ENCODE measurements around the gene ANTXR1.

ANTXR1 gene

DNA sequence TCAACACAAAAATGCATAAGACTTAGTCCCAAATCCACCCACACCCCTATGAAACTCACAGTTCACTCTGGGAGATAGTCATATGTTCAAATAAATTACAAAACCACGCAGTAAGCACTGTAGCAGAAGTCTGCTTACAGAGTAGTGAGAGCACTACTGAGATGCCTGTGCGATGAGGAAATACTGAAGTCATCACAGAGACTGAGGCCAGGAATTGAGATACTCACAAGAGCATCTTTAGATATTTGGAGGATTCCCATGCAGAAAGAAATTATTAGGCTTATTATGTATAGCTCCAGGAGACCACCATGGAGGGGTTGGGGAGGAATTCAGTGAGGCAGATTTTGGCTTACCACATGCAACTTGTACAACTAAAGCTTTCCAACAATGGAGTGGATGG, 82.3 kb downstream of the ANTXR1 start:
- Histone ChIP-seq H3K4me3 (ENCODE audit: control insufficient read depth in 1 of 7, extremely low read depth in 1 of 7, insufficient read depth in 4 of 7, low read depth in 2 of 7, low read length in 6 of 7) (no peak overlapping the region), H3K4me1 (ENCODE audit: control extremely low read depth in 1 of 4, control insufficient read depth in 4 of 4, insufficient read depth in 4 of 4, low read length in 3 of 4) (no peaks in the 10 kb centered on the region), H3K27ac (ENCODE audit: insufficient read depth in 1 of 2, low read depth in 1 of 2, low read length in 2 of 2, poor library complexity in 1 of 2, severe bottlenecking in 2 of 2) (no peak overlapping the region), H3K36me3 (ENCODE audit: control insufficient read depth in 4 of 4, insufficient read depth in 4 of 4, low read length in 3 of 4) (no peaks in the 10 kb centered on the region), H3K9me3 (ENCODE audit: control extremely low read depth in 1 of 5, control insufficient read depth in 4 of 5, insufficient read depth in 2 of 5, low read depth in 1 of 5, low read length in 4 of 5) (no peaks in the 10 kb centered on the region), H3K27me3 (replicated peaks in 2 of 5; ENCODE audit: control insufficient read depth in 4 of 5, insufficient read depth in 5 of 5, low read length in 4 of 5) (no peaks in the 10 kb centered on the region)
- CTCF ChIA-PET = no interaction called here
- 93% methylated on average over 2 of the region's 2 CpGs for WGBS (ENCODE audit: insufficient coverage)
- POLR2A ChIA-PET = no interaction called here
- no peak for DNase-seq

DNA sequence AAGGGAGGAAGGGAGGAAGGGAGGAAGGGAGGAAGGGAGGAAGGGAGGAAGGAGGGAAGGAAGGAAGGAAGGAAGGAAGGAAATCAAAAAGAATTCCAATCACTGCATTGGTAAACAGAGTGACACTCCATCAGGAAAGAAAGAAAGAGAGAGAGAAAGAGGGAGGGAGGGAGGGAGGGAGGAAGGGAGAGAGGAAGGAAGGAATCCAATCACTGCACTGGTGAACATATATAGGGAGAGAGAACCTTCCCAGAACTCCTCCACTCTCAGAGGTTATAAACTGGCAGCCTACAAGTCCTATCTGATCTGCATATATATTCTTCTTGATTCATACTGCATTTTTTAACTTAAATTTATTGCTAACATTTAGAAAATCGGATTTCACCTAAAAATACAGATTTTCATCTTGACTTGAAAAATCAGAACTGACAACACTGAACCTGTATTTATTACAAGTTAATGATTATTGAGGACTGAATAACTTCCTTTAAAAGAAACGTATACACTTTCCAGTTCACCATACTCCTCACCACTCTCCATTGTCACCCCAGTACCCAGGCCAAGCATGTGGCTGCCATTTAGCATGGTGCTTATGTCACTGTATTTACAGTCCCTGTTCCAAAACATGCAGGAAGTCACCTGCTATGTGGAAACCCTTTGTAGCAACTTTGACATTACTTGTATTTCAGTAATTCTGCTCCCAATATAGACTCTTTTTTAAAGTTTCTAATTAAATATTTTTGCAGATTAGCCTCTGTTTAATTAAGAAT, 83.5 kb downstream of the ANTXR1 start:
- no CpG with 5 or more reads among the region's 2 CpGs for WGBS (ENCODE audit: insufficient coverage)
- no peak overlapping the region for H3K4me3 ChIP-seq (ENCODE audit: control insufficient read depth in 1 of 7, extremely low read depth in 1 of 7, insufficient read depth in 4 of 7, low read depth in 2 of 7, low read length in 6 of 7)
- ChIA-PET POLR2A (no interaction called here), CTCF (no interaction called here)
- no peak for DNase-seq
- H3K36me3 ChIP-seq (ENCODE audit: control insufficient read depth in 4 of 4, insufficient read depth in 4 of 4, low read length in 3 of 4) = no peaks in the 10 kb centered on the region
- H3K27me3 ChIP-seq (replicated peaks in 2 of 5; ENCODE audit: control insufficient read depth in 4 of 5, insufficient read depth in 5 of 5, low read length in 4 of 5) = no peaks in the 10 kb centered on the region
- H3K9me3 ChIP-seq (ENCODE audit: control extremely low read depth in 1 of 5, control insufficient read depth in 4 of 5, insufficient read depth in 2 of 5, low read depth in 1 of 5, low read length in 4 of 5) = no peaks in the 10 kb centered on the region
- H3K27ac ChIP-seq (ENCODE audit: insufficient read depth in 1 of 2, low read depth in 1 of 2, low read length in 2 of 2, poor library complexity in 1 of 2, severe bottlenecking in 2 of 2) = no peak overlapping the region
- H3K4me1 ChIP-seq (ENCODE audit: control extremely low read depth in 1 of 4, control insufficient read depth in 4 of 4, insufficient read depth in 4 of 4, low read length in 3 of 4) = no peaks in the 10 kb centered on the region

GRCh38 chr2:69097148-69097610, 84.2 kb downstream of the ANTXR1 start:
- Histone ChIP-seq H3K9me3 (ENCODE audit: control extremely low read depth in 1 of 5, control insufficient read depth in 4 of 5, insufficient read depth in 2 of 5, low read depth in 1 of 5, low read length in 4 of 5) (no peaks in the 10 kb centered on the region), H3K4me1 (ENCODE audit: control extremely low read depth in 1 of 4, control insufficient read depth in 4 of 4, insufficient read depth in 4 of 4, low read length in 3 of 4) (no peaks in the 10 kb centered on the region), H3K4me3 (ENCODE audit: control insufficient read depth in 1 of 7, extremely low read depth in 1 of 7, insufficient read depth in 4 of 7, low read depth in 2 of 7, low read length in 6 of 7) (no peak overlapping the region), H3K36me3 (ENCODE audit: control insufficient read depth in 4 of 4, insufficient read depth in 4 of 4, low read length in 3 of 4) (no peaks in the 10 kb centered on the region), H3K27ac (ENCODE audit: insufficient read depth in 1 of 2, low read depth in 1 of 2, low read length in 2 of 2, poor library complexity in 1 of 2, severe bottlenecking in 2 of 2) (no peak overlapping the region), H3K27me3 (replicated peaks in 2 of 5; ENCODE audit: control insufficient read depth in 4 of 5, insufficient read depth in 5 of 5, low read length in 4 of 5) (no peaks in the 10 kb centered on the region)
- CTCF ChIA-PET = no interaction called here
- 92% methylated on average over 2 of the region's 2 CpGs for WGBS (ENCODE audit: insufficient coverage)
- no peak for DNase-seq
- POLR2A ChIA-PET = no interaction called here

- Histone ChIP-seq H3K27ac (ENCODE audit: insufficient read depth in 1 of 2, low read depth in 1 of 2, low read length in 2 of 2, poor library complexity in 1 of 2, severe bottlenecking in 2 of 2) (no peak overlapping the region), H3K27me3 (replicated peaks in 2 of 5; ENCODE audit: control insufficient read depth in 4 of 5, insufficient read depth in 5 of 5, low read length in 4 of 5) (no peaks in the 10 kb centered on the region), H3K9me3 (ENCODE audit: control extremely low read depth in 1 of 5, control insufficient read depth in 4 of 5, insufficient read depth in 2 of 5, low read depth in 1 of 5, low read length in 4 of 5) (no peaks in the 10 kb centered on the region), H3K36me3 (ENCODE audit: control insufficient read depth in 4 of 4, insufficient read depth in 4 of 4, low read length in 3 of 4) (no peaks in the 10 kb centered on the region), H3K4me3 (ENCODE audit: control insufficient read depth in 1 of 7, extremely low read depth in 1 of 7, insufficient read depth in 4 of 7, low read depth in 2 of 7, low read length in 6 of 7) (no peak overlapping the region), H3K4me1 (ENCODE audit: control extremely low read depth in 1 of 4, control insufficient read depth in 4 of 4, insufficient read depth in 4 of 4, low read length in 3 of 4) (no peaks in the 10 kb centered on the region)
- ChIA-PET CTCF (no interaction called here), POLR2A (no interaction called here)
- DNase-seq = no peak
- no CpG with 5 or more reads among the region's 2 CpGs for WGBS (ENCODE audit: insufficient coverage)
Observed at GRCh38 chr2:69097891-69098655, 85.1 kb downstream of the ANTXR1 start.

- POLR2A ChIA-PET = no interaction called here
- no peak for DNase-seq
- no peaks in the 10 kb centered on the region for H3K4me1 ChIP-seq (ENCODE audit: control extremely low read depth in 1 of 4, control insufficient read depth in 4 of 4, insufficient read depth in 4 of 4, low read length in 3 of 4)
- no peaks in the 10 kb centered on the region for H3K27me3 ChIP-seq (replicated peaks in 2 of 5; ENCODE audit: control insufficient read depth in 4 of 5, insufficient read depth in 5 of 5, low read length in 4 of 5)
- H3K36me3 ChIP-seq (ENCODE audit: control insufficient read depth in 4 of 4, insufficient read depth in 4 of 4, low read length in 3 of 4) = no peaks in the 10 kb centered on the region
- H3K27ac ChIP-seq (ENCODE audit: insufficient read depth in 1 of 2, low read depth in 1 of 2, low read length in 2 of 2, poor library complexity in 1 of 2, severe bottlenecking in 2 of 2) = no peak overlapping the region
- no peak overlapping the region for H3K4me3 ChIP-seq (ENCODE audit: control insufficient read depth in 1 of 7, extremely low read depth in 1 of 7, insufficient read depth in 4 of 7, low read depth in 2 of 7, low read length in 6 of 7)
- no peaks in the 10 kb centered on the region for H3K9me3 ChIP-seq (ENCODE audit: control extremely low read depth in 1 of 5, control insufficient read depth in 4 of 5, insufficient read depth in 2 of 5, low read depth in 1 of 5, low read length in 4 of 5)
- CTCF ChIA-PET = no interaction called here
Observed at GRCh38 chr2:69099541-69099940, 86.6 kb downstream of the ANTXR1 start.

GRCh38 chr2:69100220-69100723, 87.3 kb downstream of the ANTXR1 start:
- Histone ChIP-seq H3K9me3 (ENCODE audit: control extremely low read depth in 1 of 5, control insufficient read depth in 4 of 5, insufficient read depth in 2 of 5, low read depth in 1 of 5, low read length in 4 of 5) (no peaks in the 10 kb centered on the region), H3K36me3 (ENCODE audit: control insufficient read depth in 4 of 4, insufficient read depth in 4 of 4, low read length in 3 of 4) (no peaks in the 10 kb centered on the region), H3K4me1 (ENCODE audit: control extremely low read depth in 1 of 4, control insufficient read depth in 4 of 4, insufficient read depth in 4 of 4, low read length in 3 of 4) (no peaks in the 10 kb centered on the region), H3K4me3 (ENCODE audit: control insufficient read depth in 1 of 7, extremely low read depth in 1 of 7, insufficient read depth in 4 of 7, low read depth in 2 of 7, low read length in 6 of 7) (no peak overlapping the region), H3K27ac (ENCODE audit: insufficient read depth in 1 of 2, low read depth in 1 of 2, low read length in 2 of 2, poor library complexity in 1 of 2, severe bottlenecking in 2 of 2) (no peak overlapping the region), H3K27me3 (replicated peaks in 2 of 5; ENCODE audit: control insufficient read depth in 4 of 5, insufficient read depth in 5 of 5, low read length in 4 of 5) (no peaks in the 10 kb centered on the region)
- ChIA-PET CTCF (interaction anchor here (1.0 kb wide), 1 partner anchor 36 kb away, joined by 3 read pairs; no protein-coding TSS in a partner anchor), POLR2A (no interaction called here)
- DNase-seq = no peak
- WGBS (ENCODE audit: insufficient coverage) = 96% methylated on average over 4 of the region's 4 CpGs

DNA sequence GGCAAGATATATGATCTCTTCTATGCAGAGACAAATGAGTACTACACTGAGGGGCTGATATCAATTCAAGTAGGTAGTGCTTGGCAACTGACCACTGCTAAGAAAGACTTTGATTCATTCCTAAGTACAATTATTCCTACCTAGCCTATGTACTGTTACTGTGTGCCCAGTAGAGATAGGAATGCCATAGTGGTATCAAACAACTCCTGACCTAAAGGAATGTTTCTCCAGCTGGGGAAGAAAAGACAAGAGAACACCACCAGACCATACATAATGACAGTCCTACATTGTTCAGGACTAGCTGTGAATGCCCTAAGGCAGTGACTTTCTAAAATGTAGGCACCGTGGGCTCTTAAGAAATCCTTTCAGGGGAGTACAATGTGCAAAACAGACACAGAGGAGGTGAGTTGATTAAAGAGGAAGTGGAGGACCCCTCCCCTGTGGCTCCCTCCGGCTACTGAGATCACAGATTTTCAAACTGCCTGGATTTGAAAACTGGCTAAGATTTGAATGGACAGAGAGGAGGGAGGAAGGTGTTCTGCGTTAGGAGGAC, 89.1 kb downstream of the ANTXR1 start:
- no peak overlapping the region for H3K4me3 ChIP-seq (ENCODE audit: control insufficient read depth in 1 of 7, extremely low read depth in 1 of 7, insufficient read depth in 4 of 7, low read depth in 2 of 7, low read length in 6 of 7)
- 89% methylated on average over 3 of the region's 3 CpGs for WGBS (ENCODE audit: insufficient coverage)
- no peaks in the 10 kb centered on the region for H3K9me3 ChIP-seq (ENCODE audit: control extremely low read depth in 1 of 5, control insufficient read depth in 4 of 5, insufficient read depth in 2 of 5, low read depth in 1 of 5, low read length in 4 of 5)
- no peak for DNase-seq
- H3K36me3 ChIP-seq (ENCODE audit: control insufficient read depth in 4 of 4, insufficient read depth in 4 of 4, low read length in 3 of 4) = no peaks in the 10 kb centered on the region
- ChIA-PET CTCF (no interaction called here), POLR2A (interaction anchor here (0.6 kb wide), 1 partner anchor 134 kb away, joined by 6 read pairs; no protein-coding TSS in a partner anchor)
- no peaks in the 10 kb centered on the region for H3K4me1 ChIP-seq (ENCODE audit: control extremely low read depth in 1 of 4, control insufficient read depth in 4 of 4, insufficient read depth in 4 of 4, low read length in 3 of 4)
- H3K27me3 ChIP-seq (replicated peaks in 2 of 5; ENCODE audit: control insufficient read depth in 4 of 5, insufficient read depth in 5 of 5, low read length in 4 of 5) = no peaks in the 10 kb centered on the region
- H3K27ac ChIP-seq (ENCODE audit: insufficient read depth in 1 of 2, low read depth in 1 of 2, low read length in 2 of 2, poor library complexity in 1 of 2, severe bottlenecking in 2 of 2) = no peak overlapping the region

Data from common myeloid progenitor, CD34-positive (primary cell).